ENCODE data around the gene GDF10. TPM values are rescaled to one million over a fixed set of nuclear protein-coding genes. Genes with fewer than 3 reads are reported as not detected.

GDF10 gene
- total and polyA plus RNA-seq, 7 donors, result 0.03 to 0.58 (median 0.14) TPM; not detected in 2

DNA sequence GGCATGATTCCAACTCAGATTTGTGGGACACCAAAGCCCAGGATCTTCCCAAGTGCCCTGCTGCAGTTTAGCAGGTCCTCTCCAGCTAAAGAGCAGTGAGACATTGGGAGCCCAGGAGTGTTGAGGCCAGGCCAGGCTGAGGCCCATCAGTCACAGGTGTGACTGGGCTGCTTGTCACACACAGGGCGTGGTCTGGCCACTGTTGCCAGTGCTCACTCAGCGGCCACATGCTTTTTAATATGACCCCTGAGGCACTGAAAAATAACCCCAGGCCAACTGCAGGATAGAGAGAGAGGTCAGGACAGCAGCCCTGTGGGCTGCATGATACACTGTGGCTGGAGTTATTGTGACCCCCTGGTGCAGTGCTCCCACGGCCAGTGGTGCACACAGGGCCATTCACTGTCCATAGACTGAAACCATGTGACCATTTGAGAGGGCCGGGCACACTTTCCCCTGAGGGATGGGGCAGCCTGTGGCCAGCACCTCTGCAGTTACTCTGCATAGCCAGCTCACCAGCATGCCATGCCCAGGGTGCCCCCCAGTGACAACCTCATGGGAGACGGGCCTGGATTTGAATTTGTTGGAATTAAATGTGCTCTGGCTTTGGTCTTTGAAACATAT lies 26.4 kb downstream of the GDF10 start:
- ATAC-seq (peak in 2 of 4 donors; percentile 54 to 79), DNase-seq (peak in 1 of 2 donors; percentile 48)
- Histone ChIP-seq H3K27me3 (ENCODE audit: insufficient read depth in 3 of 3, low read length in 2 of 3) (no peaks in the 10 kb centered on the region), H3K9me3 (no peaks in the 10 kb centered on the region), H3K36me3 (ENCODE audit: insufficient read depth in 1 of 2, low read depth in 1 of 2) (no peaks in the 10 kb centered on the region), H3K4me3 (no peak overlapping the region), H3K27ac (no peak overlapping the region), H3K4me1 (no peaks in the 10 kb centered on the region)
- 41 to 54% (median 42%) methylated on average over 5 of the region's 5 CpGs for WGBS, 3 donors
- TF ChIP-seq CTCF (IDR thresholded peaks at IDR 0.05), result no peak
- intact Hi-C loops (cut with DNase I), result no loop called here

- Histone ChIP-seq H3K4me1 (no peaks in the 10 kb centered on the region), H3K36me3 (ENCODE audit: insufficient read depth in 1 of 2, low read depth in 1 of 2) (no peaks in the 10 kb centered on the region), H3K9me3 (no peaks in the 10 kb centered on the region), H3K4me3 (no peak overlapping the region), H3K27me3 (ENCODE audit: insufficient read depth in 3 of 3, low read length in 2 of 3) (no peaks in the 10 kb centered on the region), H3K27ac (no peak overlapping the region)
- no peak for TF ChIP-seq CTCF (IDR thresholded peaks at IDR 0.05)
- DNase-seq (no peak), ATAC-seq (peak in 2 of 4 donors; percentile 26)
- 72 to 78% (median 77%) methylated on average over 11 of the region's 11 CpGs for whole genome bisulfite sequencing, 3 donors
- intact Hi-C loops (cut with DNase I), result no loop called here
These were observed 26.9 kb downstream of the GDF10 start for GRCh38 chr10:47326927-47327330.

- TF ChIP-seq CTCF (IDR thresholded peaks at IDR 0.05), result no peak
- Histone ChIP-seq H3K4me3 (no peak overlapping the region), H3K4me1 (no peaks in the 10 kb centered on the region), H3K27ac (no peak overlapping the region), H3K27me3 (ENCODE audit: insufficient read depth in 3 of 3, low read length in 2 of 3) (no peaks in the 10 kb centered on the region), H3K9me3 (no peaks in the 10 kb centered on the region), H3K36me3 (ENCODE audit: insufficient read depth in 1 of 2, low read depth in 1 of 2) (no peaks in the 10 kb centered on the region)
- intact Hi-C loops (cut with DNase I), result no loop called here
- DNase-seq (peak in 1 of 2 donors; percentile 16), ATAC-seq (no peak)
- WGBS, 3 donors, result 87 to 88% (median 88%) methylated on average over 4 of the region's 4 CpGs
These were observed 29.9 kb downstream of the GDF10 start for GRCh38 chr10:47329855-47330254.

DNA sequence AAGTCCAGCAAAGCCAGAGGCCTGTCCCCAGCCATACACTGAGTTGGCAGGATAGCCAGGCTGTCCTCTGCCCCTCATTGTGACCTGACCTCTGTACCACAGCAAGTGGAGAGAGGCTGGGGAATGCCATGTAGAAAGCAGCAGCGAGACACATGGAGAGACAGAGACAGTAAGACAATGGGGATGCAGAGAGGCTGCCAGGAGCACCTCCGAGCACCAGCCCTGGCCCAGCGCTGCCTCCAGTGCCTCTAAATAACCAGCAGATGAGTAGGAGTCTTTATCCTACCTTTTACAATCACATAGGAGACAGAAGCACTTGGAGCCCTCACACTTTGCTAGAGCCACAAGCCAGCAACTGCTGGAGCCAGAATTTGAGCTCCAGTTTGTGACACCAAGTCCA lies 30.4 kb downstream of the GDF10 start:
- no peaks in the 10 kb centered on the region for H3K36me3 ChIP-seq (ENCODE audit: insufficient read depth in 1 of 2, low read depth in 1 of 2)
- intact Hi-C loops (cut with DNase I), result no loop called here
- WGBS, 3 donors, result 91 to 94% (median 94%) methylated on average over 3 of the region's 3 CpGs
- ATAC-seq, result no peak
- H3K27ac ChIP-seq, result no peak overlapping the region
- no peaks in the 10 kb centered on the region for H3K9me3 ChIP-seq
- H3K27me3 ChIP-seq (ENCODE audit: insufficient read depth in 3 of 3, low read length in 2 of 3), result no peaks in the 10 kb centered on the region
- no peak overlapping the region for H3K4me3 ChIP-seq
- no peak for TF ChIP-seq CTCF (IDR thresholded peaks at IDR 0.05)
- peak in 1 of 2 donors; percentile 19 for DNase-seq
- H3K4me1 ChIP-seq, result no peaks in the 10 kb centered on the region

DNA sequence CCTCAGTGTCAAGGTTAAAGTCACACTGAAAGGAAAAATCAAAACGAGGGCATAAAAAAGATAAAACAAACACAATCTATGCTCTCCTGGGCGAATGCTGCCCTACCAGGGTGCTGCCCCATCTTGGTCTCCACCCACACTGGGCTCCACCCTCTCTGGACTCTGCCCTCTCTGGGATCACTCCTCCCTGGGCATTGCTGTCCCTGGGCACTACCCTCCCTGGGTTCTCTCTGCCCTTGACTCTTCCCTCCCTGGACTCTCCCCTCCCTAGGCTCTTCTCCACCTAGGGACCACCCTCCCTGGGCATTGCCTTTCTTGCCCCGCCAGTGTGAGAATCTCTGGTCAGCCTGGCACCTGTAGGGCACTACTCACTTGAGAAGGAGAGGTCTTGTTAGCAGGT lies 30.8 kb downstream of the GDF10 start:
- Histone ChIP-seq H3K9me3 (no peaks in the 10 kb centered on the region), H3K27ac (no peak overlapping the region), H3K27me3 (ENCODE audit: insufficient read depth in 3 of 3, low read length in 2 of 3) (no peaks in the 10 kb centered on the region), H3K4me3 (no peak overlapping the region), H3K4me1 (no peaks in the 10 kb centered on the region), H3K36me3 (ENCODE audit: insufficient read depth in 1 of 2, low read depth in 1 of 2) (no peaks in the 10 kb centered on the region)
- ATAC-seq (no peak), DNase-seq (peak in 1 of 2 donors; percentile 12)
- WGBS, 3 donors, result 68 to 82% (median 76%) methylated on average over 3 of the region's 3 CpGs
- intact Hi-C loops (cut with DNase I), result no loop called here
- TF ChIP-seq CTCF (IDR thresholded peaks at IDR 0.05), result no peak
